Lower lobe of right lung (tissue), 2 donors: ENCODE measurements around the gene ACBD6. TPM values are rescaled to one million over a fixed set of nuclear protein-coding genes. Genes with fewer than 3 reads are reported as not detected.

Experiments
- ATAC-seq, 2 donors: fragments of 200-7000 bp; cut with Tn5 transposase; one replicate each; pipeline ENCODE4 v1.9.1; 2020 to 2022; ENCODE audit warnings: mild to moderate bottlenecking in 2 of 2, moderate library complexity in 2 of 2
- DNase-seq: peaks from one replicate; pipeline ENCODE4 v3.0.0-alpha.2; 2020
- H3K27ac ChIP-seq: fragments of 200-600 bp; one replicate; pipeline ENCODE4 v1.8.0; 2022
- H3K27me3 ChIP-seq: fragments of 200-600 bp; one replicate; pipeline ENCODE4 v1.8.0; 2022; ENCODE audit warnings: low read depth
- H3K36me3 ChIP-seq: fragments of 200-600 bp; one replicate; pipeline ENCODE4 v1.8.0; 2022; ENCODE audit warnings: mild to moderate bottlenecking
- H3K4me1 ChIP-seq: fragments of 200-600 bp; one replicate; pipeline ENCODE4 v1.8.0; 2022
- H3K4me3 ChIP-seq: fragments of 200-600 bp; one replicate; pipeline ENCODE4 v1.8.0; 2022; ENCODE audit warnings: mild to moderate bottlenecking
- H3K9me3 ChIP-seq: fragments of 200-600 bp; one replicate; pipeline ENCODE4 v1.8.0; 2022
- CTCF ChIP-seq: fragments of 200-600 bp; IDR thresholded peaks from one replicate; pipeline ENCODE4 v1.8.0; 2022; ENCODE audit warnings: antibody characterized with exemption, mild to moderate bottlenecking
- intact Hi-C: fragments of 100-400 bp; cut with DNase I; formaldehyde crosslinking; loops from one replicate; pipeline ENCODE4 v1.11.0; 2022
- total RNA-seq: library from RNA; stranded (reverse); fragmentation: NEBNext Ultra II Directional; extraction: Animal tissue kit (Norgen Biotek cat#: 25700); gene quantifications from one replicate; pipeline ENCODE4 v1.2.1, GENCODE V29; 2021
- donor health status: DM: no; HTN: yes; CAD: no; lungs with severe emphysema.

ACBD6 gene
- total RNA-seq, 1 donor from 2014 or later = 37.4 TPM

- no peak for DNase-seq
- peaks cover 10% of the 10 kb centered on the region for H3K36me3 ChIP-seq
- no peak for ATAC-seq
- no peak overlapping the region for H3K4me3 ChIP-seq
- intact Hi-C loops = no loop called here
- no peaks in the 10 kb centered on the region for H3K4me1 ChIP-seq
- no peaks in the 10 kb centered on the region for H3K27me3 ChIP-seq
- no peaks in the 10 kb centered on the region for H3K9me3 ChIP-seq
- TF ChIP-seq CTCF = no peak
- H3K27ac ChIP-seq = no peak overlapping the region
Observed at GRCh38 chr1:180274221-180274620, 228.2 kb downstream of the ACBD6 start.

GRCh38 chr1:180273066-180273465 is 229.3 kb downstream of the ACBD6 start:
- DNase-seq = no peak
- no peak for ATAC-seq
- Histone ChIP-seq H3K27me3 (no peaks in the 10 kb centered on the region), H3K9me3 (no peaks in the 10 kb centered on the region), H3K4me3 (no peak overlapping the region), H3K36me3 (peaks cover 10% of the 10 kb centered on the region), H3K27ac (no peak overlapping the region), H3K4me1 (no peaks in the 10 kb centered on the region)
- no peak for TF ChIP-seq CTCF
- intact Hi-C loops = no loop called here

- Histone ChIP-seq H3K4me1 (no peaks in the 10 kb centered on the region), H3K9me3 (no peaks in the 10 kb centered on the region), H3K27ac (no peak overlapping the region), H3K27me3 (no peaks in the 10 kb centered on the region), H3K4me3 (no peak overlapping the region), H3K36me3 (peaks cover 10% of the 10 kb centered on the region)
- ATAC-seq (no peak), DNase-seq (no peak)
- TF ChIP-seq CTCF = no peak
- intact Hi-C loops = no loop called here
Observed at GRCh38 chr1:180272395-180272794, 230.0 kb downstream of the ACBD6 start.

- Histone ChIP-seq H3K9me3 (no peaks in the 10 kb centered on the region), H3K4me3 (no peak overlapping the region), H3K4me1 (no peaks in the 10 kb centered on the region), H3K27me3 (no peaks in the 10 kb centered on the region), H3K27ac (no peak overlapping the region), H3K36me3 (peaks cover 10% of the 10 kb centered on the region)
- no peak for TF ChIP-seq CTCF
- no peak for DNase-seq
- intact Hi-C loops = no loop called here
- ATAC-seq = no peak
Observed at GRCh38 chr1:180271272-180272255, 230.8 kb downstream of the ACBD6 start.

GRCh38 chr1:180270530-180271271 is 231.7 kb downstream of the ACBD6 start:
- Histone ChIP-seq H3K27me3 (no peaks in the 10 kb centered on the region), H3K9me3 (no peaks in the 10 kb centered on the region), H3K4me3 (no peak overlapping the region), H3K36me3 (peaks cover 10% of the 10 kb centered on the region), H3K27ac (no peak overlapping the region), H3K4me1 (no peaks in the 10 kb centered on the region)
- no peak for TF ChIP-seq CTCF
- DNase-seq (no peak), ATAC-seq (no peak)
- intact Hi-C loops = no loop called here
